Astrocyte of the spinal cord (primary cell): ENCODE results near the gene ETFB.

ENCODE experiments used
- DNase-seq: peaks from one replicate; pipeline ENCODE4 v3.0.0; 2011; ENCODE audit warnings: low read depth, low spot score
- H3K4me3 ChIP-seq: 2 replicates; pipeline ENCODE4 v1.5.1; 2011; ENCODE audit warnings: low read depth, mild to moderate bottlenecking, low read length, moderate library complexity
- CTCF ChIP-seq: IDR thresholded peaks from 2 replicates; pipeline ENCODE4 v1.5.1; 2012; ENCODE audit warnings: low read depth, mild to moderate bottlenecking, low read length, inconsistent platforms
- in situ Hi-C: cut with HindIII; loops from 2 replicates; pipeline ENCODE4 v1.10.0; 2017; ENCODE audit warnings: low sequenced_read_pairs

Gene ETFB

DNA sequence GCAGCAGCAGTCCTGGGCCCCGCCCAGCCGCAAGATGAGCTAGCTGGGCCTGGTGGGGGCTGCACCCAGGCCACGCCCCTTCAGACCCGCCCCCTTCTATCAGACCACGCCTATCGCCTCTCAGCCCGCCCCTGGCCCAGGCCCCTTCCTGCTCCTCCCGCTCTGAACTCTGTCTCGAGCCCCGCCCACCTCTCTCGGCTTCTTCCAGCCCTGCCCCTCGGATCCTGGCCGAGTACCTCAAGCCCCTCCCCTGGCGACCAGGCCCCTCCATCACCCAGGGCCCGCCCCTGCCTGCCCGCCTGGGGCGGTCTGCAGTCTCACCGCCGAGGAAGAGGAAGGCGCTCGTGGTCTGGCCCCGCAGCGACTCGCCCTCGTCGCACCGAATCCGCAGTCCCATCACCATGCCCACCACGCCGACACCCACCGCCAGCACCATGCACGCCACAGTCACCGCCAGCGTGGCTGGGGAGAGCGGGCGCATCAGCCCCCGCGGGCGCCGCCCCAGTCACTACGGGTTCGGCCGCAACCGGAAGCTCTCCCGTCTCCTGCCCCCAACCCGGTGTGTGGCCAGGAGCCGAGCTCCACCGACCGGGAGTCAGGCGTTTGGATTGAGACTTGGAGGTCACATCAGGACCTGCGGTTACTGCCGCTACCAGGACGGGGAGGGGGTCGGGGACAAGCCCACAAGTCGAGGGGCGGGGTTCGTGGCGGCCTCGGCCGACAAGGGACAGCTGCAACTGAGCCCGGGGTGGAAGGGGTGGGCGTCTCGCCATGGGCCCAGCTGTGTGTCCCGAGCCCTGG is 1.6 kb upstream of the ETFB start:
- in situ Hi-C loops: no loop called here
- H3K4me3 ChIP-seq: peak overlapping the region; percentile 85
- TF ChIP-seq CTCF: no peak
- DNase-seq: peak; percentile 99

DNA sequence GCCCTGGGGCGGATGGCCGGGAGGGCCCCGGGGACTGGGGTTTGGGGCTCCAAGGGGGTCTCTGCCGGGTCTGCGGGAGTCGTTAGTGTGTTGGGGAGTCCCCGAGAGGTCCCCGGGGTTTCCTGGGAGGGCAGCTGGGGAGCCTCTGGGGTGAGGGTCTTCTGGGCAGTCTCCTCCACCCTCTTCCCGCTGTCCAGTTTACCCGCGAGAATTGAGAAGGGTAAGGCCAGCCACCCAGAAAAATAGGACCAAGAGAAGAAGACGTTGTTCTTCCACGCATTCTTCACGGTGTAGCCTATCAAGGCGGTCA is 1.0 kb upstream of the ETFB start:
- in situ Hi-C loops: no loop called here
- TF ChIP-seq CTCF: no peak
- H3K4me3 ChIP-seq: peak overlapping the region; percentile 85
- no peak for DNase-seq

DNA sequence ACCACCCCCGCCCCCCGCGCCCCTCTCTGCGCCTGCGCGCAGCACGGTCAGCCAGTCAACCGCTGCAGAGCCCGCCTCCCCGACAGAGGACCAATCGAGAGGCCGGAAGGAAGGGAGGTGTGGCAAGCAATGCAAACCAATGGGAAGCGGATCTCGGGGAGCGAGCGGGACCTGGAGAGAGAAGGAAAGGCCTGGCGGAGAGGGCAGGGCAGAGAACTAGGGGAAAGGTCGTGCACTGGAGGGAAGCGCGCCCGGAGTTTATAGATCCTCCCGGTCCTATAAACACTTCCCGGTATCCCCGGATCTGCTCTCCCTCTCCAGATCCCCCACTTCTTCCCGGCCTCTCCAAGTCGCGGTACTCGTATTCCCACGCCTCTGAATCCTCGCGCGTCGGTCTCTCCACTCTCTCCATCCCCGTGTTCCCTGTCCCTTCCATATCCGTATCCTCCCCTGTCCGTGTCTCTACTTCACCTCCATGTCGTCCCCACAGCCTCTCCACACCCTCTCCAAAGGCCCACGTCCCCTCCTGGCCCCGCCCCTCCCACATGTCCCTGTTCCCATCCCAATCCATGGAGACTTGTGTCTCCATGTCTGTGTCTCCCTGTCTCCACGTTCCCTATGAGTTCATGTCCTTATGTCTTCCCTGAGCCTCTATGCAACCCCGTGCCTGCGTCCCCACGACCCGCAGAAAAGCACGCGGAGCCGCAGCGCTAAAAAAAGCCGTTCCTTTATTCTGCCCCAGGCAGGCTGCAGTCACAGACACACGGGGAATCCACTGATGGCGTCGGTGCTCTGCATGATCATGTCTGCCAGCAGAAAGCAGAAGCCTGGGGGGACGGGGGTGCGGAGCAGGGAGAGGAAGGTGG is 434 bp upstream of the ETFB start:
- peak overlapping the region; percentile 85 for H3K4me3 ChIP-seq
- peak; percentile 98 for DNase-seq
- TF ChIP-seq CTCF: no peak
- in situ Hi-C loops: no loop called here

- H3K4me3 ChIP-seq: peak overlapping the region; percentile 85
- in situ Hi-C loops: no loop called here
- peak; percentile 42 for DNase-seq
- TF ChIP-seq CTCF: no peak
These were observed 800 bp downstream of the ETFB start for GRCh38 chr19:51365211-51365964.

DNA sequence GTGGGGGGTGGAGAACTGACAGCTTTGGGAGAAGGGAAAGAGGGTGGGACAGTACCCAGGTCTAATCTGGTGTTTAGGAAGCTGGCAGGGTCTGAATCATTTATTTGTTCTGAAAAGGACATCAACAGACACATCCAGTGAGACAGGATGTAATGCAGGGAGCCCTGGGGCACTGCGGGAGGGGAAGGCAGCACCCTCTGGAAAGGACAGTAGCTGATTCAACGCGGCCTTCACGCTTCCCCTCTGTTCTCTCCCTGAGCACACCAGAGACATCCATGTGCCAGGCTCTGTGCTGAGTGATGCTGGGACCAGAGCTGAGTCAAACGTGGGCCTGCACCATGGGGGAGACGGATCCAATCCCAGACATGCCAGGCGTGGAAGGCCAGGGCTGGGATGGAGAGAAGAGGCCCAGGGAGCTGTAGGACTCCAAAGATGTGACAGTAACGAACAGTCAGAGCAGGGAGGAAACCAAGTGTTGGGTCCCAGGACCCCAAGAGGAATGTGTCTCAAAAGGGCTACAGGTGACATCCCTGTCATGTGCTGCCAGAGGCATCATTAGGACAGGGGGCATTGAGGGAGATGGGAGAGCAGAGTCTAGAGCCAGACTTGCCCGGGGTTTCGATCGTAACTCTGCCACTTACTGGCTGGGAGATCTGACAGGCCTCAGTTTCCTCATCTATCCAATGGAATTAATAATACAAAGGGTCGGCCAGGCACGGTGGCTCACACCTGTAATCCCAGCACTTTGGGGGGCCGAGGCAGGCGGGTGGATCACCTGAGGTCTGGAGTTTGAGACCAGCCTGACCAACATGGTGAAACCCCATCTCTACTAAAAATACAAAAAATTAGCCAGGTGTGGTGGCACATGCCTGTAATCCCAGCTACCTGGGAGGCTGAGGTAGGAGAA is 1.7 kb downstream of the ETFB start:
- H3K4me3 ChIP-seq: no peak overlapping the region
- no peak for TF ChIP-seq CTCF
- in situ Hi-C loops: no loop called here
- no peak for DNase-seq
